NCI-H526 treated with DMSO at 0.1 percent for 48 hours (cell line): ENCODE measurements around the gene SV2B.

Experiments used
- DNase-seq: peaks from one replicate; lab custom pipeline; 2025; lab: John Stamatoyannopoulos, UW

Gene SV2B

GRCh38 chr15:91193378-91193720, 93.3 kb downstream of the SV2B start:
- no peak for DNase-seq

GRCh38 chr15:91196127-91196526, 96.1 kb downstream of the SV2B start:
- DNase-seq: no peak

- DNase-seq: no peak
These were observed 96.7 kb downstream of the SV2B start for GRCh38 chr15:91196768-91197167.

GRCh38 chr15:91199511-91199910, 99.5 kb downstream of the SV2B start:
- DNase-seq: peak; percentile 10

GRCh38 chr15:91200101-91200754, 100.2 kb downstream of the SV2B start:
- no peak for DNase-seq

GRCh38 chr15:91202510-91203102, 102.5 kb downstream of the SV2B start:
- no peak for DNase-seq

- no peak for DNase-seq
These were observed 103.7 kb downstream of the SV2B start for GRCh38 chr15:91203619-91204203.

GRCh38 chr15:91208371-91208770, 108.3 kb downstream of the SV2B start:
- DNase-seq: no peak

- DNase-seq: no peak
These were observed 109.3 kb downstream of the SV2B start for GRCh38 chr15:91209318-91209717.

- no peak for DNase-seq
These were observed 109.7 kb downstream of the SV2B start for GRCh38 chr15:91209726-91210125.

GRCh38 chr15:91214675-91215590, 114.9 kb downstream of the SV2B start:
- peak; percentile 83 for DNase-seq

- peak; percentile 42 for DNase-seq
These were observed 115.9 kb downstream of the SV2B start for GRCh38 chr15:91216000-91216399.

GRCh38 chr15:91219206-91219605, 119.1 kb downstream of the SV2B start:
- DNase-seq: no peak

- DNase-seq: no peak
These were observed 122.0 kb downstream of the SV2B start for GRCh38 chr15:91222052-91222451.

GRCh38 chr15:91223863-91224262, 123.8 kb downstream of the SV2B start:
- DNase-seq: no peak

GRCh38 chr15:91224755-91225380, 124.8 kb downstream of the SV2B start:
- DNase-seq: peak; percentile 65

- no peak for DNase-seq
These were observed 125.7 kb downstream of the SV2B start for GRCh38 chr15:91225741-91226140.

GRCh38 chr15:91227117-91227516, 127.1 kb downstream of the SV2B start:
- DNase-seq: no peak

GRCh38 chr15:91227766-91228165, 127.7 kb downstream of the SV2B start:
- peak; percentile 96 for DNase-seq

GRCh38 chr15:91228383-91228782, 128.3 kb downstream of the SV2B start:
- DNase-seq: peak; percentile 79

GRCh38 chr15:91228890-91229289, 128.8 kb downstream of the SV2B start:
- DNase-seq: no peak

- peak; percentile 88 for DNase-seq
These were observed 131.6 kb downstream of the SV2B start for GRCh38 chr15:91231703-91232102.
